NCI-H1092 treated with DMSO at 0.1 percent for 48 hours (cell line): ENCODE results near the gene PBX4.

ENCODE experiments used
- DNase-seq: peaks from one replicate; lab custom pipeline; 2025; lab: John Stamatoyannopoulos, UW

PBX4 gene

DNA sequence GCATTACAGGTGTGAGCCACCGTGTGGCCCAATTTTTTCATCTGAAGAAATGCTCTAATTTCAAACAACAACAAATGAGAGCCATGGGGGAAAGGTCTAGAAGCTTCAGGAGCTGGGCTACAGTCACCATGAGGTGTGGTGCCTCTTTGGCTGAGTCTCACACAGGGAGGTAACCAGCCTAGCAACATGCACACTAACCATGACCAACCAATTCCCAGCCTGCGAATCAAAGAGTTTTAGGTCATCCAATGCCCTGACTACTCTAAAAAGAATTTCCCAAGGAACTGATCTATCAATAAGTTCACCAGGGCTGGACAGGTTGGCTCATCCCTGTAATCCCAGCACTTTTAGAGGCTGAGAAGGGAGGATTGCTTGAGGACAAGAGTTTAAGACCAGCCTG, 29.9 kb downstream of the PBX4 start:
- DNase-seq = no peak

DNA sequence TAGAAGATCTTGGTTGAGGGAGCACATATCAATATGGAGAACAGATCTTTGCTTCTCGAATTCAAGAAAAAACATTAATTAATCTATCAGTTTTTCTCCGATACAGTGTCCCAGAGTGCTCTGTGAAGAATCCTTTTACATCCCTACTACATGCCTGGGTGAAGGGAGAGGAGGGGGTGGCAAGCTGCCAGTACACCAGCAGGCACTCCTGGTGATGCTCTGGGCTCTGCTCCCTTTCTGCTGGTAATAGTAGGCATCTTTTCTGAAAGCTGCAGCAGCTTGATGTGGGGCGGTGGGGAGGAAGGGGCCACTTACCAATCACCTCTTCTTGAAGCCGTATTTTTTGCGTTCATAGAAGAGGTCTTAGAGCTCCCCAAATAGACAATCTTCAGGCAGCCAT, 30.7 kb downstream of the PBX4 start:
- DNase-seq = no peak

DNA sequence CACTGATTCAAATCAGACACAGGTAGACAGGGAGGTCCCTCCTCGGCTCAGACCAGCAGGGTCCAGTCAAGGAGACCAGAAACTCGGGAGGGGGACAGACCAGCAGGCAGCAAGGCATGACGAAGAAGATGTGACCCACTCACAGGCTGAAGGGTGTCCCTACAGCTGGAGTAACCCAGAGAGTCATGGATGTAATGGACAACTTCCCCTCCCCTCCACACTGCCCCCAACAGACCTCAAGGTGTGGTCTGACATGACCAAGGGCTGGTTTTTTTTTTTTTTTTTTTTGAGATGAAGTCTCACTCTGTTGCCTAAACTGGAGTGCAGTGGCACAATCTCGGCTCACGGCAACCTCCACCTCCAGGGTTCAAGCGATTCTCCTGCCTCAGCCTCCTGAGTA, 34.1 kb downstream of the PBX4 start:
- no peak for DNase-seq

DNA sequence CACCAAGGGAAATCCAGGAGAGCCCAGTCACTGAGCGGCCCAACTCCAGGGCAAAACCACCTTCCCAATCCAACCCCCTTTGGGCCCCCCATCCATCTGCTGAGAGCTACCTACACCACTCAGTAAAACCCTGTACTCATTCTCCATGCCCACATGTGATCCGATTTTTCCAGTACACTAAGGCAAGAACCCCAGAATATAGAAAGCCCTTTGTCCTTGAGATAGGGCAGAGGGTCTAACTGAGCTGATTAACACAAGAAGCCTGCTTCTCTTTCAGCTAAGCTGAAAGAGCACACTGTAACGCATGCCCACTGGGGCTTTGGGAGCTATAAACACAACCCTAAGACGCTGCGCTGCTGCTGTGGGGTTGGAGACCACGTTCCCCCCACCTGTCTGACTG, 36.0 kb downstream of the PBX4 start:
- DNase-seq = no peak

DNA sequence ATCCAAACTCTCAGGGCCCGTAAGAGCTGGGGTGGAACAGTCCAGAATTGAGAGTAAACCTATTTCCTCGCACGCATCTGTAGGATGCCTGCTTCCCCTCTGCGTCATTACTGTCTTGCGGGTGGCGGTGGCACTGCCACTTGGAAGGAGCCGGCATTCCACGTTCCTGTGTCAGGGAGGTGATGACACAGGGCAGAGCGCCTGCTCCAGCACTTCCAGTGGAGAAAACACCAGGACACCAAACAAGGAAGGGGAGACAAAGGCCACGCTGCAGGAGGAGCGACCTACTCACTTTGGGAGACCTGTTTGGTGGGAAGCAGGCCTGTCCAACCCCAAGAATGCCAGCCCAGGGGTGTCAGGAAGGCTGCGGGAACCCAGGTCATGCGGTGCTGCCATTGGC, 37.1 kb downstream of the PBX4 start:
- DNase-seq = no peak

DNA sequence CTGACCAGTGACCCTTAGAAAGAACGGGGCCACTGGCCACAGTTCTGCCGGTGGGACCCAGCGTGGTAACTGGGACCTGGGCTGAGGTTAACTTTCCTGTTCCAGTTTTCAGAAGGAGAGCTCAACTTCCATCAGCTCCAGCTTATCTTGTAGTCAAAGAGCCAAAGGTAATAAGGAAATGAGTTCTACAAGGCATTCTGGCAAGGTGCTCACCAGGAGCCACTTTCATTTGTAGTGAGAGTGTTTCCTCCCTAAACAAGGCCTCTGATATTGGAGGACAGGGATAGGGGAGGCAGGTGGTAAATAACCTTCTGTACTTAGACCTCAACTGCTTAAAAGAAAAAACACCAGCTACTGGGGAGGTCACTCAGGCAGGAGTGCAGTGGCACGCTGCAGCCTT, 38.1 kb downstream of the PBX4 start:
- no peak for DNase-seq

DNA sequence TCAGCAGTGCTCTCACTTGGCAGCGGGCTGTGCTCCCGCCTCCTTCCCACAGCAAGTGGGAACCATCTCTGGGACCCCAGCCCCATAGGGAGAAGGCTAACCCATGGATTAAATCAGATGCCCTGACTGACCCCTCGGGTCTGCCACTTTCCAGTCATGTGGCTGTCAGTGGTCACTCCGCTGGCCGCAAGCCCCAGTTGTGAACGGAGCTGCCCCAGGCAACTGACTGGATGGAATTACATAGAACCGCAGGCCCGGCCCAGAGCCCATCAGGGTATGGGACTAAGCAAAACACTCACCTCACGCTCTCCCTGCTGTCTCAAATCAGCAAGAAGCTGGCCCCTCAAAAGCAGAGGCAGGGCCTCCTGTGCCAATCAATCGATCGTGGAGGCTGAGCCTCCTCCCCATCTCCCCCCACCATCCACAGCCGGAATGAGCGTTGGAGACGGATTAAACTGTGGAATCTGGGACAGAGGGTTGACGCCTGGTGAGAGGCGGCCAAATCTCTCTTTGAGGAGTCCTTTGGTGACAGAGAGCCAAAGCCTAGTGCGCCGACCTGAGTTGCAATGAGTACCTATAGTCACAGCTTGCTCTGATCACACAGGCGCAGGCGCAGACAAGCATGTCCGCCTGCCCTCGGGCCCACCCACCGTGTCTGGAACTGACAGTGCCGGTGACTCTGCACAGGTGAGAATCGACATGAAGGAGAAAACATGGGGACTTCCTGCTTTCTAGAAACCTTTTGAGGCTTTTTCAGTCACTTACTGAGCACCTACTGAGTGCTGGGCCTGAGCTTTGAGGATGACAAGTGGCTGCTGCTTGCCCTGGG, 38.7 kb downstream of the PBX4 start:
- no peak for DNase-seq

DNA sequence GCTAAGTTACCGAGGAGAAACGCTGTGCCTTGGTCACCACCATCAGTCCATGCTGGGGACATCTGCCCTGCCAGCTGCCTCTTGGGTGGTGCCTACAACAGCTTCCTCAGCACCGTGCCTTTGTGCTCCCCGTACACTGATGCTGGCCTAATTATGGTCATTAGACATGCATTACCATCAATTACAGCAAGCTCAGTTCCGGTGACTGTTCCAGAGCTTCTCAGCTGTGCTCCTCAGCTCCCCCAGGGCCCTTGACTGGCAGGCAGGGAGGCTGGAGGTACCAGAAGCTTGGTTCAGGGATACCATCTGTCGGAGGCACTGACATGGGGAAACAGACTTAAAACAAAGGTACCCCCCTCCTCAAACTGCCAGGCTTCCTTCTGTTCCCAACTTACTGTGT, 40.2 kb downstream of the PBX4 start:
- peak; percentile 17 for DNase-seq

DNA sequence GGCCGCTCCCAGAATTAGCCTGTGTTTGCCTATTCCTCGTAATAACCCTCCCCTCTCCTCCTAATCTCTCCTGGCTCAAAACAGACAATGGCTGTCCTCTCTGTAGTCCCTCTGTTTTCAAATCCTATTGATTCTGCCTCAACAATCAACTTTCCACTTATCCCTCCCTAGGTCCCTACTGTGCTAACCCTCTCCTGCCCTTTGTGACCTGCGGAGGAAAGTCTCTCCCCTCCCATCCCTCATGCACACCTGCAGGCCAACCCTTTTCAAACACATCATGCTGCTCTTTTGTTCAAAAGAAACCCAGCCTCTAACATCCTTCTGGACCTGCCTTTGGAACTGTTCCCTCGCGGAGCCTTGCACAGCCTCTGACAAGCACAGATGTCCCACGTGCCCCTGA, 43.1 kb downstream of the PBX4 start:
- DNase-seq = peak; percentile 14

DNA sequence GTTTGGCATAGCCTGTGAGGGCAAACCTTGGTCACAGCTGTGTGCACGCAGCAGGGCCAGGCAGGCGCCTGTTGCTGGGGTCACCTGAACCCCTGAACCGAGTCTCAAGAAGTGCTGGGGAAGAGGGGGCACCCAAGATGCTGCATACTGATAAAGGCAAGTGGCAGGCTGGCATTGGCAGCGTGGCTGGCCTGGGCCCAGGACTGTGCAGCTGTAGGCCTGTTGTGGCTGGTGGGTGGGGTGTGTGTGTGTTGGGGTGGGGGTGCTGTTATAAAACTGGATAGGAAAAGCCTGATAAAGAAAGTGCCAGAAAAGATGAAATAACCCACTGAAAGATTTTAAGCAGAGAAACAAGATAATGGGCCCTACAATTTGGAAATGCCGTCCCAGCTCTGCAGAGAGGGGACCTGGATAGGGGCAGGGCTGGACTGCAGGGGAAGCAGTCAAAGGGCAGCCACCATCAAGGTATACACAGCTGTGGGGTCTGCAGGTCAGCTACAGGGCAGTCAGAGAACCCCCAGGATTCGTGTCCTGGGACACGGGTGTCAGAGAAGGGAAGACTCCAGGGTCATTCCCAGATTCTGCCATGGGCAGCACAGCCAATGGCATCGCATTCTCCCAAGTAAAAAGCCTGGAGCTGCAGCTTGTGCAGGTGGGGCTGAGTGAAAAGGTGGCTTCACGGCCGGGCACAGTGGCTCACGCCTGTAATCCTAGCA, 47.3 kb downstream of the PBX4 start:
- no peak for DNase-seq

DNA sequence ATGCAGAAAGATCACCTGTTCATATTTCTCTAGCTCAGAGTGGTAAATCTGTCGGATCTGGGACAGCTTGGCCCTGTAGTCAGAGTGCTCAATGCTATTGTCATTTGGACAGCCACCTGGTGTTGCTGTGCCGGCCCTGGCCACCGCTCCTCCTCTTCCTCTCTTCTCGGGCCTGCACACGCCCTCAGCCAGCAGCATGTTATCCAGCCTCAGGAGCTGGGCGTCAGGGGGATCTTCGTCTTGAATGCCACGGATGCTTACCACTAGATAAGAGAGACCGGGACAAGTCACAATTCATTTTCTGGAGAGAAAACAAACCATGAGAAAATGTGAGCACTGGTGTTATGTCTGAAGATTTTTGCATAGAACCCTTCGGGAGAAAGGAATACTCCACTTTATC, 47.9 kb downstream of the PBX4 start:
- DNase-seq = no peak

DNA sequence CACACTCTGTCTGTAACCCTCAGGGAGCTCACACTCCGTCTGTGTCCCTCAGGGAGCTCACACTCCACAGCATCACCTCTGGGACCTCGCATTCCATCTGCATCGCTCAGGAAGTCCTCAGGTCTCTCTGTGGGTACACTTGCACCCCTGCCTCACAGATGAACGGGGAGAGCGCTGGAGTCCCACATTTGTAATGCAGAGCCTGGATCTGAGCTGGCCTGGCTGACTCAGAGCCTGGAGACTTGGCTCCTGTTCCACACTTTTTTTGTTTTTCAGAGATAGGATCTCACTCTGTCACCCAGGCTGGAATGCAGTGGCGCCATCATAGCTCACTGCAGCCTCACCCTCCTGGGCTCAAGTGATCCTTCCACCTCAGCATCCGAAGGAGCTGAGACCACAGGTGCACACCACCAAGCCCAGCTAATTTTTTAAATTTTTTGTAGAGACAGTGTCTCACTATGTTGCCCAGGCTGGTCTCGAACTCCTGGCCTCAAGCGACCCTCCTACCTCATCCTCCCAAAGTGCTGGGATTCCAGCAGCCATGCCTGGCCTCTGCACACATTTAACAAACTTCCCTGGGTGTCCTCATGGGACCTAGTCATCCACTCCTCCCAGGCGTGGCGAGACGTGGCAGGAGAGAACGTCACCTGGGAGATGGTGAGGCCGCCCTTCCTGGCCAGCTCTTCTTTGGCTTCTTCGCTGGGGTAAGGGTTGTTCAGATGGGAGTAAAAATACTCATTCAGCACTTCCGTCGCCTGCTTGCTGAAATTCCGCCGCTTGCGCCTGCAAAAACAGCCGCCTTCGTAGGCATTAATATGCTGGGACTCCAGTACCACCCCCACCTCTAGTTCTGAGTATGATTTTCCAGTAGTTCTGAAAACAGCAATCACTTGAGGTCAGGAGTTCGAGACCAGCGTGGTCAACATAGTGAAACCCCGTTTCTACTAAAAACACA, 49.4 kb downstream of the PBX4 start:
- DNase-seq = no peak

DNA sequence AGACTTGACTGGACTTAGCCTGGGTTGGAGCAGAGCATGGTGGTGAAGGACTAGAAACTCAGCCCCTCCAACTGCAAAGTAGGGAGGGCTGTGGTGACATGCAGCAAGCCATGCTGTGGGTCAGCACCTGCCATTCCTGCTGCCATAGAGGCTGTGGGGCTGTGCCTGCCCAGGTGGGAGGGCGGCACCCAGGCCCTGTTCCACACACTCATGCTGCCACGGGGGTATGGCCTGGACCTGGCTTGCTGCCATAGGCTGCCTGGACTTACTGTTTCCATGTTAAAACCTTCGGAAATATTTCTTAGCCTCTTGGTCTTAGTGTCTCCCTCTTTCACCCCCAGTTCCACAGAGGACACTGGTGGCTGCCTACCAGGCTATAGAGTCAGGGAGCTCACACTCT, 51.1 kb downstream of the PBX4 start:
- DNase-seq = no peak

DNA sequence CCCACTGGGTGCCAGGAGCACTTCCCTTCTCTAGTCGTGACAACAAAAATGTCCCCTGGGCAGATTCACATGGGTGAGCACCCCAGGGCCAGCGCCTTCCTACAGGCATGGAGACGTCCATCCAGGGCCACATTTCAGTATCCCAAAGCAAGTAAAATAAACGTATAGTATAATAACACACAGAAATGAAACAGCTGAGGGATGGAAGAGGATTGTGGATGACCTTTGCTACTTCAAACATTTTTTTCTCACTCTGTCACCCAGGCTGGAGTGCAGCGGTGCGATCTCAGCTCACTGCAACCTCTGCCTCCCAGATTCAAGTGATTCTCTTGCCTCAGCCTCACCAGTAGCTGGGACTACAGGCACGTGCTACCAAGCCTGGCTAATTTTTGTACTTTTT, 52.2 kb downstream of the PBX4 start:
- no peak for DNase-seq

DNA sequence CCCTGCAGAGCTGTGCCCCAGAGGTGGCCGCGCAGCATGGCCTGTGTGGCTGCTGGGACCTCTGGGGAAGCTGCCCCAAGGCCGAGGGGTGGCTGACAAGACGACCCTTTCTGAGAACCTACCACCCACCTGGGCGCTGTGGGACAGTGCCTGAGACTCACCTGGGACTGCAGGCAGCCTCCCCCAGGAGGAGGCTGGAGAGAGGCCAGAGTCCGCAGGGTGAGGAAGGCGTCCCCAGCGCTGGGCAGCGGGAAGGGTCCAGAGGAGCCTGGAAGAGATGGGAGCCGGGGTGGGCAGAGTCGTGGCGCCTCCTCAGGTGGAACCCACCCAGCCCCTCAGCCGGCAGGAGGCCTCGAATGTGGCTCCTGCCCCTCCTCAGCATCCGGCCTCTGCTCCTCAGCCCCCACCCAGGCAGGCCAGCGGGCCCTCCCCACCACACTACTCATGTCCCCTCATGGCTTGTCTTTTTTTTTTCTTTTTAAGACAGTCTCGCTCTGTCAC, 55.1 kb downstream of the PBX4 start:
- DNase-seq = no peak

DNA sequence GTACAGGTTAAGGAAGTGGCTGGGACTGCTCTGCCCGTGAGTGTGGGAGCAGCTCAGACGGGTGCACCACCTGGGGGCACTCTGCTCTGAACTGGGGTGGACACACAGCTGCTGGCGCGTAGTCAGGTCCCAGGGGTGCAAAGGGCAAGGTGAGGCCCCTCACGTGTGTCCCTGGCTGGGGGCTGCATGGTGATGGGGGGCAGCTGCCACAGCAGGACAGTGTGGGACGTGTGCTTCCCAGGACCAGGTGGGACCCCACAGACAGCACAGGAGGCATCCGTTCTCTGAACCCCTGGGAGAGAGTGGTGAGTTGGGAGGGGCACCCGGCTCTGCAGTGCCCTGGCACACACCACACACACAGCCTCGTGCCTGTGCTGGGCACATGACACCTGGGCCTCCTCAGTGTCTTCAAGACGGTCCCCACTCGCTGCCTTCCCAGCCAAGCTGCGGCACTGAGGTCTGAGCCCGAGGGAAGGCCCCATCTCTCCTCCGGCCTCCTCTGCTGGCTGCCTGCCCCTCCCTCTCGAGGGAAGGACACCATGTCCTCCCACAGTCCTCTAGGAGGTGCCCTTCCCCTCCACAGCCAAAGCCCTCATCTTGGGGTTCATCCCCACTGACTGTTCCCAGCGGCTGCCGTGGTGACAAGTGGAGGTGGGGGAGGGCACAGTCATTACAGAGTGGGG, 55.7 kb downstream of the PBX4 start:
- DNase-seq = no peak

DNA sequence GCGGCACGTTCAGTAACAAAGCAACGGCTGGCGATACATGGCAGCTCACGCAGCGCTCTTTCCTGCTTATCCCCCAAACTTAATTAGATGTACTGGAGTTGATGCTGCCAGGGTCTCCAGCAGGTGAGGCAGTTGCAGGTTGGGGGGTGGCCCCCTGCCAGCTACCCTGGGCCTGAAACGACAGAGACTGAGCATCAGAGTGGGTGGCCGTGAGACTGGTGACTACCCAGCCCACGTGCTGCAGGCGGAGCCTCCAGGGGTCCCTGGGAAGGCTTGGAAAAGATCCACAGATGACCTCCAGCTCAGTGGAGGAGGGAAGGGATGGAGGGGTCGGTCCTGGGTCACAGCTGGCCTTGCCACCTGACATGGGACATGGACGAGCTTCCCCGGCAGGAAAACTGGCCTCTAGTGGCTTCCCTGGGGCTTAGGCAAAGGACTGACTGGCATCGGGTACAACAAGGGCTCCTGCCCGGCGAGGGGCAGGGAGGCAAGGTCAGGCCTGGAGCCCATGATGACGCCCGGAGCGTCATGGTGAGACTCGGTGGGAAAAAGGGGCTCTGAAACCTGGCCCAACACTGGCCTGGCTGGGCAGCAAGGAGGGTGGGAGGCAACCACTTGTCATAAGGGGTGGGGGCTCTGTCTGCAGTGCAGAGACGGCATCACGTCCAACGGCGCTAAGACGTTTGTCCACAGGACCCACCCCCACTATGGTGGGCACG, 56.4 kb downstream of the PBX4 start:
- no peak for DNase-seq

DNA sequence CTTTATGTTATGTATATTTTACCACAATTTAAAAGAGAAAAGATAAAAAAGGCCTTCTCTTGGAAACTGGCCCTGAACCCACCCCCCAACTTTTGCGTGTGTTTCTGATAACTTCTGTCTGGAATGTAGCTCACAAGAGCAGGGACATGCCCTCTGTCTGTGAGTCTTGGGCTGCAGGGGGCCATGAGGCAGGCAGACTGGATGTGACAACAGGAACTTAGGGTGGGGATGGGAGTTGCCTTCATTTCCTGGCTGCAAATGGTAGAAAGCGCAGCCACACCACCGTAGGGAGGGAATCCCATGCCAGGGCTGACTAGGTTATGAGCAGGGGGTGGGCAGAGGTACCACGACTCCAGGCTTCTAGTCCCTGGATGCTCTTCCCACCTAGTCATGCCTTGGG, 58.6 kb downstream of the PBX4 start:
- no peak for DNase-seq

DNA sequence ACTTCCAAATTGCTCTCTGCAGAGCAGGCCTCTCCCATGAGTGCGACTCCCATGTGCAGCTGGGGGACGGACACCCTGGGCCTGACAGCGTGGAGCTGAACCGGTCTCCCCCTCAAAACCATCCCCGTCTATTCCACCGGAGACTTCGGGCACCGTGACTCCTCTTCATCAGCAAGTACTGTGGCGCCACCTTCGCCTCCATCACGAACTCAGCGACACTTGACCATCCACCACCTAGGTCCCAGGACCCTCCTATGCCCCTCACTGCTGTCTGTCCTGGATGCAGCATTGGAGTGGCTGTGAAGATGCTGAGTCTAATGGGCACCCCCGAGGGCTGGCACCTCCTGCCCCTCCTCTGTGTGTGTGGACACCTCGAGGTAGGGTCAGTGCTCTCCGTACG, 59.9 kb downstream of the PBX4 start:
- DNase-seq = no peak

DNA sequence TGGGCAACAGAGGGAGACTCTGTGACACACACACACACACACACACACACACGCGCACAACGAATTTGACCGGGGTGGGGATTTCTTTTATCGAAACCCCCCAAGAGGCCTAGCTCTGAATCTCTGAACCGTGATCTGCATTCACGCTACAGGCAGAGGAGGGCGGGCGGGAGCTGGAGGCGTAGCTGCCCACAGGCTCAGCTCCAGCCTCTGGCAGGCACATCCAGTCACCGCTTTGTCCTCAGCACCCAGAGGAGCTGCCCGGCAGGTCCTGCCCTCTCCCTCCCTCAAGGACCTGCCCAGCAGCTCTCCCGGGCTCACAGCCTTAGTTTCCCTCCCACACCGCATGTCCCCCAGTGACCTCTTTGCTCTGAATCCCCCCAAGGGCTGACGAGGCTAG, 60.4 kb downstream of the PBX4 start:
- DNase-seq = no peak
